Glomerular visceral epithelial cell (primary cell): Measurements from ENCODE around the gene MLEC.

ENCODE experiments used
- DNase-seq: peaks from one replicate; pipeline ENCODE4 v3.0.0-alpha.2; 2016; ENCODE audit errors: extremely low spot score

Gene MLEC

GRCh38 chr12:120741476-120742421 is 54.8 kb downstream of the MLEC start:
- DNase-seq = no peak

- DNase-seq = no peak
These were observed 58.1 kb downstream of the MLEC start for GRCh38 chr12:120744922-120745493.

GRCh38 chr12:120748242-120748641 is 61.3 kb downstream of the MLEC start:
- DNase-seq = no peak

DNA sequence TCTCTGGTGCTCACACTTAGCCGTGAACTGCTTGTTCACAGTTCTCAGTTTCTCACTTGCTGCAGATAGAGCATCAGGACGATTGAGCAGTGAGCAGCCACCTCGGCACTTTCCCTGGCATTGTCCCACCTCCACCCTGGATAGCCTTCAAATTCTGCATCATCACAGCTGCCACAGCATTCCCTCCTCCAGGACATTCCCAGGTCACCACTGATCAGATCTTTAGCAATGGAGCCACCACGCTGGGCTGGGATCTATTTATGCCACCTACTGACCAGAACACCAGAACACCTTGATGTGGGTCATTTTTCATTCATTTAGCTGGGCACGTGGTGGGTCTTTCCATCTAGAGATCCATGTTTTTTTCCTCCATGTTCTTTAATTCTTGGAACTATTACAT is 62.3 kb downstream of the MLEC start:
- no peak for DNase-seq

GRCh38 chr12:120750806-120751205 is 63.9 kb downstream of the MLEC start:
- DNase-seq = no peak

DNA sequence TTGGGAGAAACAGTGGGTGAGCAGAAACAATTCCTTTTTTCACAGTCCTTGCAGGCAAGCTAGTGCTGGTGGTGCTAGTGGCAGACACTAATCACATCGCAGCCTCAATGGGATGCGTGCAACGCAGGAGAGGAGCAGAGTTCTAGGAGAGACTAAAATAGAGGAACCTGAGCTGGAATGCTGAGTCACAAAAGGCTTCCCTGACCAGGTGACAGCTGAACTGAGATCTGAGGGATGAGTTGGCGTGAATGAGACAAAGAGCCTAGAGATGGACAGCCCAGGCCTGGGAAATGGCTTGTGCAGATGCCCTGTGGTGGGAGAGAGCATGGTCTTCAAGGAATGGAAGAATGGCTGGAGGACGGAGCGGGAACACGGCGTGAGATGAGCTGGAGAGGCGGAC is 64.4 kb downstream of the MLEC start:
- DNase-seq = no peak
